Keratinocyte (primary cell): ENCODE results near the gene DCP2. TPM values are rescaled to one million over a fixed set of nuclear protein-coding genes. Genes with fewer than 3 reads are reported as not detected.

ENCODE experiments used
- DNase-seq: peaks from one replicate; pipeline ENCODE4 v3.0.0-alpha.2; 2011; ENCODE audit warnings: low read depth, missing footprints, low spot score
- FAIRE-seq: peaks from 2 replicates; lab custom pipeline; 2011; peaks lifted over from hg19 to GRCh38; lab: Jason Lieb, UNC
- H2AFZ ChIP-seq: 2 replicates; pipeline ENCODE4 v1.6.0; 2012; ENCODE audit warnings: low read length, control low read depth, inconsistent platforms; ENCODE audit not compliant: control insufficient read depth
- H3K27ac ChIP-seq: 2 replicates; pipeline ENCODE4 v1.5.1; 2011; ENCODE audit warnings: low read length; ENCODE audit not compliant: control insufficient read depth, insufficient read depth
- H3K27me3 ChIP-seq: 3 replicates; pipeline ENCODE4 v1.6.0; 2011; ENCODE audit warnings: low read length; ENCODE audit not compliant: control insufficient read depth, insufficient read depth; ENCODE audit errors: extremely low read depth
- H3K36me3 ChIP-seq, 2 experiments: 2 replicates in 1 of 2; 3 replicates in 1 of 2; pipeline ENCODE4 v1.5.1; 2011; ENCODE audit warnings: low read length in 2 of 2, mild to moderate bottlenecking in 1 of 2; ENCODE audit not compliant: control insufficient read depth in 2 of 2, insufficient read depth in 2 of 2; ENCODE audit errors: extremely low read depth in 1 of 2
- H3K4me1 ChIP-seq: 3 replicates; pipeline ENCODE4 v1.5.1; 2011; ENCODE audit warnings: low read length; ENCODE audit not compliant: control insufficient read depth, insufficient read depth; ENCODE audit errors: extremely low read depth
- H3K4me2 ChIP-seq: 3 replicates; pipeline ENCODE4 v1.6.0; 2011; ENCODE audit warnings: low read depth, low read length; ENCODE audit not compliant: control insufficient read depth, insufficient read depth; ENCODE audit errors: extremely low read depth
- H3K4me3 ChIP-seq, 3 experiments: fragments of 200-600 bp in 1 of 3; sonication (generic) in 1 of 3; 2 replicates in 2 of 3; 3 replicates in 1 of 3; pipeline ENCODE4 v1.5.1; 2011 to 2016; ENCODE audit warnings: low read length in 3 of 3, mild to moderate bottlenecking in 3 of 3, control low read depth in 2 of 3, inconsistent platforms in 1 of 3, low read depth in 1 of 3, mixed read lengths in 1 of 3, mixed run types in 1 of 3, moderate library complexity in 1 of 3; ENCODE audit not compliant: control insufficient read depth in 2 of 3, insufficient read depth in 2 of 3; ENCODE audit errors: extremely low read depth in 1 of 3
- H3K79me2 ChIP-seq: 2 replicates; pipeline ENCODE4 v1.6.0; 2012; ENCODE audit warnings: low read length; ENCODE audit not compliant: control insufficient read depth, insufficient read depth
- H3K9ac ChIP-seq: 3 replicates; pipeline ENCODE4 v1.6.0; 2011; ENCODE audit warnings: low read length; ENCODE audit not compliant: control insufficient read depth, insufficient read depth; ENCODE audit errors: extremely low read depth
- H3K9me1 ChIP-seq: 3 replicates; pipeline ENCODE4 v1.6.0; 2011; ENCODE audit warnings: low read length; ENCODE audit not compliant: control insufficient read depth, insufficient read depth; ENCODE audit errors: extremely low read depth
- H3K9me3 ChIP-seq: 2 replicates; pipeline ENCODE4 v1.5.1; 2012; ENCODE audit warnings: low read depth, low read length; ENCODE audit not compliant: control insufficient read depth
- H4K20me1 ChIP-seq: 3 replicates; pipeline ENCODE4 v1.6.0; 2011; ENCODE audit warnings: low read length; ENCODE audit not compliant: control insufficient read depth, insufficient read depth; ENCODE audit errors: extremely low read depth
- EZH2 ChIP-seq: IDR thresholded peaks from one replicate; pipeline ENCODE4 v1.6.1; 2012; ENCODE audit warnings: inconsistent platforms, mild to moderate bottlenecking, low read length, moderate library complexity
- dilution Hi-C: fragments of 300-500 bp; cut with MboI; formaldehyde crosslinking; loops from one replicate; pipeline ENCODE4 v1.7.0; 2020; ENCODE audit warnings: low sequenced_read_pairs; ENCODE audit not compliant: extremely low pct_ligation_motif_present
- polyA plus RNA-seq, 5 experiments: library from polyadenylated mRNA; depleted of rRNA in 3 of 5; stranded (reverse) in 3 of 5; stranded (forward) in 1 of 5; unstranded in 1 of 5; fragments of >200 nt; gene quantifications; 1 replicate in 1 of 5; 2 replicates in 3 of 5; 3 replicates in 1 of 5; pipeline versions ENCODE4 v1.2.1 to v1.2.3, GENCODE V29; 2011 to 2012; ENCODE audit warnings: missing spikeins in 2 of 5, low read depth in 1 of 5, low replicate concordance in 1 of 5
- TF ChIP-seq, protein P1 (sequence below), 3 experiments: IDR thresholded peaks in 1 of 3; conservative IDR thresholded peaks in 1 of 3; optimal IDR thresholded peaks in 1 of 3; 2 replicates in 2 of 3; 3 replicates in 1 of 3; pipeline versions ENCODE3 to v1.5.1; 2011; ENCODE audit warnings: low read length in 3 of 3, mild to moderate bottlenecking in 3 of 3, moderate library complexity in 2 of 3, control low read depth in 1 of 3, inconsistent platforms in 1 of 3; ENCODE audit not compliant: insufficient read depth in 2 of 3; ENCODE audit errors: extremely low read depth in 1 of 3

DCP2 gene
- polyA plus RNA-seq, 1 donor (not counting 4 experiments of a cell fraction or from before 2014, with no cell fraction given): 11.8 TPM

DNA sequence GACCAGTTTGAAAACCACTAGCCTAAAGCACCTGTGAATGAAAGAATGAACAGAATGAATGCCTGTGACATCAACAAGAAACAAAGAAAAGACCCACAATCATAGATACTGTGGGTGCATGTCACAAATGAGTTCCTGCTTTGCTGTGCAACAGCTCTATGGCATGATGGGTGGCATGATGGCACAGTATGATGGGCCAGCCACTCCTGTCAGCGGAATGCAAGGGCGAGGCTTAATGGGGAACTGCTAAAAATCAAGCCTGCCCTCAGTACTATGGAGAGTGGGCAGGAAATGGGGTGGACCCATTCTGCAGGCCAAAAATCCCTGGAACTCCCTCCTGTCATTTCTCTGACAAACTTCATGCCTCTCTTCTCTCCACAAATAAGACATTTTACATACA, 89.0 kb downstream of the DCP2 start:
- Histone ChIP-seq H3K4me2 (no peak overlapping the region), H3K9me1 (peaks cover 4% of the 10 kb centered on the region), H3K9ac (no peak overlapping the region), H3K79me2 (no peaks in the 10 kb centered on the region), H3K4me1 (peaks cover 15% of the 10 kb centered on the region), H3K9me3 (no peaks in the 10 kb centered on the region), H3K27me3 (no peaks in the 10 kb centered on the region), H3K4me3 (no peak overlapping the region), H3K36me3 (peaks cover 17 to 29% of the 10 kb centered on the region in 2 experiments), H2AFZ (no peak overlapping the region), H3K27ac (no peak overlapping the region), H4K20me1 (no peaks in the 10 kb centered on the region)
- DNase-seq (no peak), FAIRE-seq (no peak)
- TF ChIP-seq, protein P1, sequence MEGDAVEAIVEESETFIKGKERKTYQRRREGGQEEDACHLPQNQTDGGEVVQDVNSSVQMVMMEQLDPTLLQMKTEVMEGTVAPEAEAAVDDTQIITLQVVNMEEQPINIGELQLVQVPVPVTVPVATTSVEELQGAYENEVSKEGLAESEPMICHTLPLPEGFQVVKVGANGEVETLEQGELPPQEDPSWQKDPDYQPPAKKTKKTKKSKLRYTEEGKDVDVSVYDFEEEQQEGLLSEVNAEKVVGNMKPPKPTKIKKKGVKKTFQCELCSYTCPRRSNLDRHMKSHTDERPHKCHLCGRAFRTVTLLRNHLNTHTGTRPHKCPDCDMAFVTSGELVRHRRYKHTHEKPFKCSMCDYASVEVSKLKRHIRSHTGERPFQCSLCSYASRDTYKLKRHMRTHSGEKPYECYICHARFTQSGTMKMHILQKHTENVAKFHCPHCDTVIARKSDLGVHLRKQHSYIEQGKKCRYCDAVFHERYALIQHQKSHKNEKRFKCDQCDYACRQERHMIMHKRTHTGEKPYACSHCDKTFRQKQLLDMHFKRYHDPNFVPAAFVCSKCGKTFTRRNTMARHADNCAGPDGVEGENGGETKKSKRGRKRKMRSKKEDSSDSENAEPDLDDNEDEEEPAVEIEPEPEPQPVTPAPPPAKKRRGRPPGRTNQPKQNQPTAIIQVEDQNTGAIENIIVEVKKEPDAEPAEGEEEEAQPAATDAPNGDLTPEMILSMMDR (optimal IDR thresholded peaks at IDR 0.05 in 1 of 3, IDR thresholded peaks at IDR 0.05 in 1 of 3, conservative IDR thresholded peaks at IDR 0.05 in 1 of 3; ENCODE audit: extremely low read depth in 1 of 3, insufficient read depth in 2 of 3, low read length in 3 of 3): no peak
- TF ChIP-seq EZH2: no peak
- dilution Hi-C loops: no loop called here

DNA sequence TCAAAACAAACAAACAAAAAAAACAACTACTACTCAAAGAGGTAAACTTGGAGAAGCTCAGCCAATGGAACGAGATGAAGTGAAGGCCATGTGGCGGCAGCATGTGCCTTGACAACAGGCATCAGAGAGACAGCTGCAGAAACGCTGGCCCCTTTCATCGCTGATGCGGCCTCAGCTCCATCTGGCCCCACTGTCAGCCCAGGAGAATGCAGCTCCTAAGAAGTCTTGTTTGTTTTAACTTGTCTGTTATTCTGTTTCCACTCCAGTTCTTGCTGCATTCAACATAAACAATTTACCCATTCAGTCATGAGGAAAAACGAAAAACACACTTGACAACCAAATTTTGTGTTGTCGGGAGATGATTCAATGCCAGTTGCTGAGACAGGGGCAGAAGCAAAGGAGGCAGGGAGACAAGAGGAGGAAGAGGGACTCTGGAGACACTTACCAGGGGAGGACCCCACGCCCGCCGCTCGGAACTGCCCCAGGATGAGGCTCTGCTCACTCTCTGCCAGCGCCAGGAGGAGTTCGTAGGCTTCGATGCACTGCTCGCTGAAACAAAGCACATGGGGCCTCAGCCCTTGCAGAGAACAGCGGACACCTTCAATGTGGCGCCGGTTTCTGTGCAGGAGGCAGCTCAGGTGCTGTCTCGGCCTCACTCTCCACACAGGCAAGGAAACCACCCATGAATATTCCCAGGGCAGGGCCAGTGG, 91.2 kb downstream of the DCP2 start:
- dilution Hi-C loops: no loop called here
- H3K4me3 ChIP-seq: no peak overlapping the region
- no peak for FAIRE-seq

More for the DNA sequence above, 91.2 kb downstream of the DCP2 start:
- no peak for DNase-seq
- H3K9me3 ChIP-seq: no peaks in the 10 kb centered on the region
- peaks cover 15 to 32% of the 10 kb centered on the region in 2 experiments for H3K36me3 ChIP-seq
- no peaks in the 10 kb centered on the region for H3K27me3 ChIP-seq
- peaks cover under 1% of the 10 kb centered on the region for H3K4me1 ChIP-seq
- no peak overlapping the region for H2AFZ ChIP-seq
- no peak overlapping the region for H3K9ac ChIP-seq
- TF ChIP-seq EZH2: no peak
- TF ChIP-seq, protein P1 (optimal IDR thresholded peaks at IDR 0.05 in 1 of 3, IDR thresholded peaks at IDR 0.05 in 1 of 3, conservative IDR thresholded peaks at IDR 0.05 in 1 of 3; ENCODE audit: extremely low read depth in 1 of 3, insufficient read depth in 2 of 3, low read length in 3 of 3): no peak
- H3K9me1 ChIP-seq: no peaks in the 10 kb centered on the region
- H4K20me1 ChIP-seq: no peaks in the 10 kb centered on the region
- H3K79me2 ChIP-seq: no peaks in the 10 kb centered on the region
- no peak overlapping the region for H3K4me2 ChIP-seq
- no peak overlapping the region for H3K27ac ChIP-seq
